Upper lobe of left lung (tissue), 6 donors: Measurements from ENCODE around the gene DGCR2. TPM values are rescaled to one million over a fixed set of nuclear protein-coding genes. Genes with fewer than 3 reads are reported as not detected.
A peak's percentile ranks its signal among the peaks of the same experiment; 100 is the strongest.

Experiments used
- ATAC-seq, 2 donors: fragments of 200-7000 bp; cut with Tn5 transposase; one replicate each; pipeline ENCODE4 v1.9.1; 2022; ENCODE audit warnings: mild to moderate bottlenecking in 2 of 2, moderate library complexity in 2 of 2; ENCODE audit not compliant: low FRiP score in 2 of 2
- DNase-seq, 2 donors: peaks; one replicate each; pipeline ENCODE4 v3.0.0-alpha.2; 2019 to 2020
- H3K27ac ChIP-seq, 4 donors: fragments of 200-600 bp; sonication (generic); one replicate each; pipeline ENCODE4 v1.5.1; 2016 to 2019
- H3K27me3 ChIP-seq, 4 donors: fragments of 200-600 bp; sonication (generic); one replicate each; pipeline ENCODE4 v1.5.1; 2017 to 2019
- H3K36me3 ChIP-seq, 4 donors: fragments of 200-600 bp; sonication (generic); one replicate each; pipeline ENCODE4 v1.5.1; 2016 to 2019
- H3K4me1 ChIP-seq, 4 donors: fragments of 200-600 bp; sonication (generic); one replicate each; pipeline ENCODE4 v1.5.1; 2018 to 2019
- H3K4me3 ChIP-seq, 4 donors: fragments of 200-600 bp; sonication (generic); one replicate each; pipeline ENCODE4 v1.5.1; 2017 to 2019; ENCODE audit warnings: mild to moderate bottlenecking in 2 of 4, moderate library complexity in 1 of 4
- H3K9me3 ChIP-seq, 4 donors: fragments of 200-600 bp; sonication (generic); one replicate each; pipeline ENCODE4 v1.5.1; 2018 to 2019
- EP300 ChIP-seq, 4 donors: sonication (generic); formaldehyde crosslinking; IDR thresholded peaks; one replicate each; pipeline ENCODE4 v1.5.1; 2017; ENCODE audit warnings: antibody characterized with exemption in 4 of 4, control low read depth in 2 of 4
- POLR2A ChIP-seq, 4 donors: fragments of 450-650 bp; IDR thresholded peaks; one replicate each; pipeline ENCODE4 v1.5.1; 2016 to 2017; ENCODE audit warnings: antibody characterized with exemption in 4 of 4, mild to moderate bottlenecking in 2 of 4
- POLR2AphosphoS5 ChIP-seq, 2 donors: sonication (generic); formaldehyde crosslinking; IDR thresholded peaks; one replicate each; pipeline ENCODE4 v1.5.1; 2017; ENCODE audit warnings: antibody characterized with exemption in 2 of 2
- WGBS, 2 donors: methylation state at CpG; one replicate each; pipeline ENCODE4 v1.1.5; 2017 to 2018; 5-methylcytosine and 5-hydroxymethylcytosine counted together
- total RNA-seq, 6 donors: library from RNA; depleted of rRNA in 4 of 6; stranded (reverse); fragments of >200 nt in 4 of 6; gene quantifications; one replicate each; pipeline versions ENCODE4 v1.1.0 to v1.2.1, GENCODE V29; 2016 to 2021
- TF ChIP-seq, protein P1 (sequence below), 6 experiments: fragments of 450-650 bp in 4 of 6; fragments of 200-600 bp in 2 of 6; sonication (generic) in 2 of 6; IDR thresholded peaks; one replicate each; pipeline ENCODE4 v1.5.1; 2016 to 2019; ENCODE audit warnings: antibody characterized with exemption in 6 of 6
- donor health status: DM: no; HTN: no; CAD: no; lungs with moderate emphysema.
- donor health status: DM: no; HTN: yes; CAD: no; lungs with severe emphysema.

The DGCR2 gene
- total RNA-seq, result 100 to 1,000 TPM in 1 of 6 donors, 10 to 100 TPM in 5; 65.9 to 101 (median 89.9) TPM

- ATAC-seq (peak; percentile 98), DNase-seq (peak; percentile 97 to 98)
- Histone ChIP-seq H3K9me3 (no peaks in the 10 kb centered on the region), H3K4me1 (peaks cover 40 to 50% (median 47%) of the 10 kb centered on the region in 4 donors), H3K27me3 (no peaks in the 10 kb centered on the region), H3K36me3 (no peaks in the 10 kb centered on the region), H3K27ac (peak within 1 kb of the TSS; percentile 94 to 98 (median 96)), H3K4me3 (peak within 1 kb of the TSS; percentile 96 to 99 (median 98))
- WGBS, 2 donors, result 0% methylated on average over 5 to 48 of the region's 67 CpGs
- TF ChIP-seq POLR2AphosphoS5 (IDR thresholded peaks at IDR 0.05), result peak; percentile 78 to 80
- peak in 3 of 4 donors; percentile 79 to 89 (median 87) for TF ChIP-seq POLR2A (IDR thresholded peaks at IDR 0.05)
- TF ChIP-seq, protein P1, sequence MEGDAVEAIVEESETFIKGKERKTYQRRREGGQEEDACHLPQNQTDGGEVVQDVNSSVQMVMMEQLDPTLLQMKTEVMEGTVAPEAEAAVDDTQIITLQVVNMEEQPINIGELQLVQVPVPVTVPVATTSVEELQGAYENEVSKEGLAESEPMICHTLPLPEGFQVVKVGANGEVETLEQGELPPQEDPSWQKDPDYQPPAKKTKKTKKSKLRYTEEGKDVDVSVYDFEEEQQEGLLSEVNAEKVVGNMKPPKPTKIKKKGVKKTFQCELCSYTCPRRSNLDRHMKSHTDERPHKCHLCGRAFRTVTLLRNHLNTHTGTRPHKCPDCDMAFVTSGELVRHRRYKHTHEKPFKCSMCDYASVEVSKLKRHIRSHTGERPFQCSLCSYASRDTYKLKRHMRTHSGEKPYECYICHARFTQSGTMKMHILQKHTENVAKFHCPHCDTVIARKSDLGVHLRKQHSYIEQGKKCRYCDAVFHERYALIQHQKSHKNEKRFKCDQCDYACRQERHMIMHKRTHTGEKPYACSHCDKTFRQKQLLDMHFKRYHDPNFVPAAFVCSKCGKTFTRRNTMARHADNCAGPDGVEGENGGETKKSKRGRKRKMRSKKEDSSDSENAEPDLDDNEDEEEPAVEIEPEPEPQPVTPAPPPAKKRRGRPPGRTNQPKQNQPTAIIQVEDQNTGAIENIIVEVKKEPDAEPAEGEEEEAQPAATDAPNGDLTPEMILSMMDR (IDR thresholded peaks at IDR 0.05), result peak in 1 of 6 experiments; percentile 4
- TF ChIP-seq EP300 (IDR thresholded peaks at IDR 0.05), result no peak
Measured at GRCh38 chr22:19122143-19122751, at the start of gene DGCR2. Gene DGCR2 (minus strand): TSS chr22:19122412. CDS start chr22:19122206, 206 bp downstream.

DNA sequence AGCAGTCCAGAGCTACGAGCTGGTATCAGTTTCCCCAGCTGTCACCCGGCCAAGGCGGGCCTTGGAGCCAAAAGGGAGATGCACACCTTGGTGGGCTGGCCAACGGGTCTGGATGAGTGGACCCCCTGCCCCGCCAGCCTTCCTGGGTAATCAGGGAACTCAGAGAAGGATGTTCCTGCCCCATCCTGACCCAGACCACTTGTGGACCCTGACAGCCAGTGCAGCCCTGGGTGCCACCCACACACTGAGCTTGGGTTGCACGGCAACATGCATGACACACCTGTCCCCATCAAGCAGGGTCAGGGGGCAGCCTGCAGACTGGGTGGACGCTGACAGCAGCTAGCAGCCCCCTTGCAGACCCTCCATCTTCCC lies 47.7 kb upstream of the DGCR2 start:
- Histone ChIP-seq H3K9me3 (no peaks in the 10 kb centered on the region), H3K27ac (no peak overlapping the region), H3K4me1 (peaks cover 38 to 51% (median 46%) of the 10 kb centered on the region in 4 donors), H3K4me3 (peak overlapping the region in 2 of 4 donors; percentile 15 to 31), H3K27me3 (peaks cover 4 to 21% (median 14%) of the 10 kb centered on the region in 4 donors), H3K36me3 (no peaks in the 10 kb centered on the region)
- ATAC-seq (no peak), DNase-seq (no peak)
- 57 to 66% methylated on average over 4 to 6 of the region's 7 CpGs for WGBS, 2 donors
- TF ChIP-seq, protein P1 (IDR thresholded peaks at IDR 0.05), result no peak
- TF ChIP-seq POLR2AphosphoS5 (IDR thresholded peaks at IDR 0.05), result no peak
- TF ChIP-seq POLR2A (IDR thresholded peaks at IDR 0.05), result no peak

DNA sequence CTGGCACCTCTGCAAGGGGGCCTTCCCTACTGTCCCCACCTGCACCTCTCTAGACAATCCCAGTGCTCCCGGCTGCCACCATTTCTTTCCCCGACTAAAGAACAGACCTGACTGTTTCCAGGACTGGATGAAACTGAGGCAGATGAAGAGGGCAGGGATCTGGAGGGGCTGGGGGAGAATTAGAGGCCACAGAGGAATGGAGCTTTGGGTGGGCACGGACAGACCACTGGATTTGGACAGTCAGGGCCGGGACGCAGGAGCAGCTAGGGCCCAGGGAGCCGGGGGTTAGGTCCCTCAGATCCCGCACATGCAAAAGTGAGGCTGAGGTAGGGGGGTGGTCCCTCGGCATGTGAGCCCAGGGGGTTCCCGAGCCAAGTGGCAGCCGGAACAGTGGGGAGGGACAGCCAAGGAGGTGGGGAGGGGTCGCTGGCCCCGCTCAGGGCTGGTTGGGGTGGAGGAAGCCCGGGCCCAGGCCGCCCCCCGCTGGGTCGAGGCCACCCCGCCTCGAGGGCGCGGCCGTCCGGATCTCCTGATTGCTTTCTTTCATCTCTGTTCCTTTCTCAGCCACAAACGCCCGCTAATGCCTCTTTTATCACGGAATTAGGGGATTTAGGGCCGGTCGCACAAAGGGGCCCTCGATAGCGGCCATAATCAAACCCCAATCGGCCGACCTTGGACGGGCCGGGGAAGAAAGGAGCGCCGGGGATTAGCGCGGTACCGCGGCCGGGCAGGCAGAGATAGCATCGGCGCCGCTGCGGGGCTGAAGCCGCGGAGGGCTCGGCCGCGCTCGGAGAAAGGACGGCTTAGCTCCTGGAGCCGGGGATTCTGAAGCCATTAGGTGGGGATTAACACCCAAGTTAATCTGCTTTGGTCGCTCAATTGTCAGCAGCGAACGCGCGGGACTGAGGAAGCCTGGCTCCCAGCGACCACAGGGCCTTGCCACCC lies 47.1 kb upstream of the DGCR2 start:
- Histone ChIP-seq H3K27me3 (peaks cover 4 to 21% (median 14%) of the 10 kb centered on the region in 4 donors), H3K4me3 (peak overlapping the region in 3 of 4 donors; percentile 15 to 32 (median 31)), H3K4me1 (peaks cover 33 to 44% (median 40%) of the 10 kb centered on the region in 4 donors), H3K36me3 (no peaks in the 10 kb centered on the region), H3K9me3 (peaks cover 0 to 6% (median 0%) of the 10 kb centered on the region in 4 donors), H3K27ac (no peak overlapping the region)
- 7 to 14% methylated on average over 12 to 52 of the region's 58 CpGs for WGBS, 2 donors
- TF ChIP-seq POLR2AphosphoS5 (IDR thresholded peaks at IDR 0.05) (no peak), EP300 (IDR thresholded peaks at IDR 0.05) (no peak), POLR2A (IDR thresholded peaks at IDR 0.05) (no peak)
- TF ChIP-seq, protein P1 (IDR thresholded peaks at IDR 0.05), result no peak
- ATAC-seq (no peak), DNase-seq (peak in 1 of 2 donors; percentile 77)

- H3K4me1 ChIP-seq, result peaks cover 26 to 39% (median 31%) of the 10 kb centered on the region in 4 donors
- no peak for TF ChIP-seq EP300 (IDR thresholded peaks at IDR 0.05)
- TF ChIP-seq, protein P1 (IDR thresholded peaks at IDR 0.05), result no peak
- TF ChIP-seq POLR2A (IDR thresholded peaks at IDR 0.05), result no peak
- TF ChIP-seq POLR2AphosphoS5 (IDR thresholded peaks at IDR 0.05), result no peak
- no peak overlapping the region for H3K27ac ChIP-seq
- no peaks in the 10 kb centered on the region for H3K36me3 ChIP-seq
- ATAC-seq (no peak), DNase-seq (no peak)
- WGBS, 2 donors, result 63 to 73% methylated on average over 15 to 17 of the region's 17 CpGs
- no peak overlapping the region for H3K4me3 ChIP-seq
- peaks cover 4 to 21% (median 14%) of the 10 kb centered on the region in 4 donors for H3K27me3 ChIP-seq
- peaks cover 0 to 8% (median 0%) of the 10 kb centered on the region in 4 donors for H3K9me3 ChIP-seq
Measured at GRCh38 chr22:19168088-19168890, 46.1 kb upstream of the DGCR2 start.
